Peyer's patch (tissue), 4 donors: ENCODE measurements around the gene RPS10. TPM values are rescaled to one million over a fixed set of nuclear protein-coding genes. Genes with fewer than 3 reads are reported as not detected.

Source experiments
- DNase-seq, 3 donors: peaks; one replicate each; pipeline ENCODE4 v3.0.0-alpha.2; 2017 to 2019
- H3K27ac ChIP-seq, 4 donors: fragments of 200-600 bp; sonication (generic); one replicate each; pipeline ENCODE4 v1.5.1; 2016 to 2019
- H3K27me3 ChIP-seq, 2 donors: fragments of 200-600 bp; sonication (generic); one replicate each; pipeline ENCODE4 v1.5.1; 2019
- H3K36me3 ChIP-seq, 3 donors: fragments of 200-600 bp; sonication (generic); one replicate each; pipeline ENCODE4 v1.5.1; 2016 to 2019
- H3K4me1 ChIP-seq, 4 donors: fragments of 200-600 bp; sonication (generic); one replicate each; pipeline ENCODE4 v1.5.1; 2016 to 2019
- H3K4me3 ChIP-seq, 4 donors: fragments of 200-600 bp; sonication (generic); 1 replicate in 3 of 4; 2 replicates in 1 of 4; pipeline ENCODE4 v1.5.1; 2016 to 2019; ENCODE audit warnings: mild to moderate bottlenecking in 1 of 4
- H3K9me3 ChIP-seq, 4 donors: fragments of 200-600 bp; sonication (generic); one replicate each; pipeline ENCODE4 v1.5.1; 2016 to 2019; ENCODE audit warnings: mild to moderate bottlenecking in 1 of 4
- POLR2A ChIP-seq, 2 donors: fragments of 450-650 bp; IDR thresholded peaks; one replicate each; pipeline ENCODE4 v1.5.1; 2017; ENCODE audit warnings: antibody characterized with exemption in 2 of 2, mild to moderate bottlenecking in 2 of 2, moderate library complexity in 2 of 2
- total RNA-seq, 4 donors: library from RNA; depleted of rRNA; stranded (reverse); fragments of >200 nt; gene quantifications; one replicate each; pipeline ENCODE4 v1.1.0, GENCODE V29; 2016
- TF ChIP-seq, protein P1 (sequence below), 6 experiments: fragments of 450-650 bp in 4 of 6; fragments of 200-600 bp in 2 of 6; sonication (generic) in 1 of 6; IDR thresholded peaks; one replicate each; pipeline ENCODE4 v1.5.1; 2017 to 2019; ENCODE audit warnings: antibody characterized with exemption in 6 of 6, mild to moderate bottlenecking in 3 of 6, moderate library complexity in 1 of 6

The RPS10 gene
- total RNA-seq, 4 donors from 2014 or later, result 729 to 2,642 (median 1,002) TPM

DNA sequence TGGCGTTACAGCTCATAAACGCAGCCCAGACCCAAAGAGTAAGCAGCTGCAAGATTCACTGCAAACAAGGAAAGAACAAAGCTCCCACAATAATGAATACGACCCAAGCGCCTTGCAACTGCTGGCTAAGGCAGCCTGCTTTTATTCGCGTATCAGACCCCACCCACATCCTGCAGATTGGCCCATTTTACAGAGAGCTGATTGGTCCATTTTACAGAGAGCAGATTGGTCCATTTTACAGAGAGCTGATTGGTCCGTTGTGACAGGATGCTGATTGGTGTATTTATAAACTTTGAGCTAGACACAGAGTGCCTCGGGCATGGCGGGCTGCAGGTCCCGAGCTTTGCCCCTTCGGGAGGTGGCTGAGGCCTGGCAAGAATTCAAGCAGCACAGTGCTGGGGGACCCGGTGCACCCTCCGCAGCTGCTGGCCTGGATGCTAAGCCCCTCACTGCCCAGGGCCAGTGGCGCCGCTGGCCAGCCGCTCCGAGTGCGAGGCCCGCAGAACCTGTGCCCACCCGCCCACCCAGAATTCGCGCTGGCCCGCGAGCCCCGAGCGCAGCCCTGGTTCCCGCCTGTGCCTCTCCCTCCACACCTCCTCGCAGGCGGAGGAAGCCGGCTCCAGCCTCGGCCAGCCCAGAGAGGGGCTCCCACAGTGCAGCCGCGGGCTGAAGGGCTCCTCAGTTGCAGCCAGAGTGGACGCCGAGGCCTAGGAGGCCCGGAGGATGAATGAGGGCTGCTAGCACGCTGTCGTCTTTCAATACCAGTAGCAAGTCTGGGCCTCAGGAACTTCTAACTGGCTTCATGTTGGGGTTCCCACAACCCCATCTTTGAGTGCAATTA, 11.2 kb upstream of the RPS10 start:
- H3K4me3 ChIP-seq, result no peak overlapping the region
- H3K27ac ChIP-seq, result no peak overlapping the region
- H3K27me3 ChIP-seq, result no peaks in the 10 kb centered on the region
- no peaks in the 10 kb centered on the region for H3K36me3 ChIP-seq
- H3K4me1 ChIP-seq, result no peaks in the 10 kb centered on the region
- H3K9me3 ChIP-seq, result no peaks in the 10 kb centered on the region
- TF ChIP-seq, protein P1, sequence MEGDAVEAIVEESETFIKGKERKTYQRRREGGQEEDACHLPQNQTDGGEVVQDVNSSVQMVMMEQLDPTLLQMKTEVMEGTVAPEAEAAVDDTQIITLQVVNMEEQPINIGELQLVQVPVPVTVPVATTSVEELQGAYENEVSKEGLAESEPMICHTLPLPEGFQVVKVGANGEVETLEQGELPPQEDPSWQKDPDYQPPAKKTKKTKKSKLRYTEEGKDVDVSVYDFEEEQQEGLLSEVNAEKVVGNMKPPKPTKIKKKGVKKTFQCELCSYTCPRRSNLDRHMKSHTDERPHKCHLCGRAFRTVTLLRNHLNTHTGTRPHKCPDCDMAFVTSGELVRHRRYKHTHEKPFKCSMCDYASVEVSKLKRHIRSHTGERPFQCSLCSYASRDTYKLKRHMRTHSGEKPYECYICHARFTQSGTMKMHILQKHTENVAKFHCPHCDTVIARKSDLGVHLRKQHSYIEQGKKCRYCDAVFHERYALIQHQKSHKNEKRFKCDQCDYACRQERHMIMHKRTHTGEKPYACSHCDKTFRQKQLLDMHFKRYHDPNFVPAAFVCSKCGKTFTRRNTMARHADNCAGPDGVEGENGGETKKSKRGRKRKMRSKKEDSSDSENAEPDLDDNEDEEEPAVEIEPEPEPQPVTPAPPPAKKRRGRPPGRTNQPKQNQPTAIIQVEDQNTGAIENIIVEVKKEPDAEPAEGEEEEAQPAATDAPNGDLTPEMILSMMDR (IDR thresholded peaks at IDR 0.05), result no peak
- no peak for DNase-seq

DNA sequence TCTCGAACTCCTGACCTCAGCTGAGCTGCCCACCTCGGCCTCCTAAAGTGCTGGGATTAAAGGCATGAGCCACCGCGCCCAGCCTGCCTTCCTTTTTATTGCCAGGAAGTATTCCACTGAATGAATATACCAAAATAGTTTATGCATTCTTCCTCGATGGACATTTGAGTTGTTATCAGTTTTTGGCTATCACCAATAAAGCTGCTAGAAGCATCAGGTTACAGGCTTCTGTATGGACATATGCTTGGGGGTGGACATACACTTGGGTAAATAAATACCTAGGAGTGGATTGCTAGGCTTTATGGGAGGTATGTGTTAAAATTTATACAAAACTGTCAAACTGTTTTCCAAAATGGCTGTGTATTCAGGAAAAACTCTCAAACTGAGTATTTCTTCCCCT, 10.0 kb upstream of the RPS10 start:
- no peak for DNase-seq

GRCh38 chr6:34425132-34425497, 754 bp downstream of the RPS10 start:
- Histone ChIP-seq H3K4me1 (peaks cover 0 to 12% (median 3%) of the 10 kb centered on the region in 4 donors), H3K36me3 (peaks cover 0 to 47% (median 5%) of the 10 kb centered on the region in 3 donors), H3K27me3 (no peaks in the 10 kb centered on the region), H3K4me3 (peak overlapping the region; percentile 47 to 83 (median 76)), H3K9me3 (no peaks in the 10 kb centered on the region), H3K27ac (peak overlapping the region; percentile 76 to 83 (median 78))
- TF ChIP-seq POLR2A (IDR thresholded peaks at IDR 0.05), result no peak
- TF ChIP-seq, protein P1 (IDR thresholded peaks at IDR 0.05), result no peak
- DNase-seq, result no peak

More for the DNA sequence above, 10.0 kb upstream of the RPS10 start:
- Histone ChIP-seq H3K27ac (no peak overlapping the region), H3K4me3 (no peak overlapping the region), H3K9me3 (no peaks in the 10 kb centered on the region), H3K27me3 (no peaks in the 10 kb centered on the region), H3K36me3 (no peaks in the 10 kb centered on the region), H3K4me1 (no peaks in the 10 kb centered on the region)
- TF ChIP-seq, protein P1 (IDR thresholded peaks at IDR 0.05), result no peak
- TF ChIP-seq POLR2A (IDR thresholded peaks at IDR 0.05), result no peak

- peaks cover 0 to 53% (median 5%) of the 10 kb centered on the region in 3 donors for H3K36me3 ChIP-seq
- H3K27ac ChIP-seq, result peak overlapping the region in 3 of 4 donors; percentile 76 to 79 (median 76)
- TF ChIP-seq, protein P1 (IDR thresholded peaks at IDR 0.05), result no peak
- TF ChIP-seq POLR2A (IDR thresholded peaks at IDR 0.05), result no peak
- no peaks in the 10 kb centered on the region for H3K27me3 ChIP-seq
- DNase-seq, result no peak
- peak overlapping the region in 3 of 4 donors; percentile 71 to 83 (median 81) for H3K4me3 ChIP-seq
- H3K4me1 ChIP-seq, result peaks cover 0 to 12% (median 3%) of the 10 kb centered on the region in 4 donors
- H3K9me3 ChIP-seq, result no peaks in the 10 kb centered on the region
Measured at GRCh38 chr6:34424200-34425131, 1.4 kb downstream of the RPS10 start.

DNA sequence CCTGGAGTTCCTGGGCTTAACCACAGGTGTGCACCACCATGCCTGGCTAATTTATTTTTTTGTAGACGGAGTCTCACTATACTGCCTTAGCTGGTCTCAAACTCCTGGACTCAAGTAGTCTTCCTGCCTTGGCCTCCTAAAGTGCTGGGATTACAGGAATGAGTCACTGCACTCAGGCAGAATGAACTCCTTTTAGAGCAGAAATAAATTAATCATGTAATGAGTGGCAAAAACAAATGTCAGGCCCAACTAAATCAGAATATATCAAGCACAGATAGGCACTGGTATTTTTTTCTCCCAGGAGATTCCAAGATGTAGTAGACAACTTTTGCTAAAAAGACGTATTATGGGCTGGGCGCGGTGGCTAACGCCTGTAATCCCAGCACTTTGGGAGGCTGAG, 2.6 kb downstream of the RPS10 start:
- peaks cover 0 to 12% (median 3%) of the 10 kb centered on the region in 4 donors for H3K4me1 ChIP-seq
- no peak overlapping the region for H3K4me3 ChIP-seq
- TF ChIP-seq, protein P1 (IDR thresholded peaks at IDR 0.05), result no peak
- TF ChIP-seq POLR2A (IDR thresholded peaks at IDR 0.05), result no peak
- H3K27me3 ChIP-seq, result no peaks in the 10 kb centered on the region
- H3K9me3 ChIP-seq, result no peaks in the 10 kb centered on the region
- peaks cover 0 to 65% (median 5%) of the 10 kb centered on the region in 3 donors for H3K36me3 ChIP-seq
- H3K27ac ChIP-seq, result no peak overlapping the region
- no peak for DNase-seq
